GM18870 (cell line): ENCODE data around the gene CFAP65.

Experiments
- ATAC-seq: cut with Tn5 transposase; IDR thresholded peaks from one replicate; pipeline ENCODE4 v1.9.1; 2021; ENCODE audit warnings: moderate library complexity; ENCODE audit not compliant: unreplicated experiment

CFAP65 gene, protein sequence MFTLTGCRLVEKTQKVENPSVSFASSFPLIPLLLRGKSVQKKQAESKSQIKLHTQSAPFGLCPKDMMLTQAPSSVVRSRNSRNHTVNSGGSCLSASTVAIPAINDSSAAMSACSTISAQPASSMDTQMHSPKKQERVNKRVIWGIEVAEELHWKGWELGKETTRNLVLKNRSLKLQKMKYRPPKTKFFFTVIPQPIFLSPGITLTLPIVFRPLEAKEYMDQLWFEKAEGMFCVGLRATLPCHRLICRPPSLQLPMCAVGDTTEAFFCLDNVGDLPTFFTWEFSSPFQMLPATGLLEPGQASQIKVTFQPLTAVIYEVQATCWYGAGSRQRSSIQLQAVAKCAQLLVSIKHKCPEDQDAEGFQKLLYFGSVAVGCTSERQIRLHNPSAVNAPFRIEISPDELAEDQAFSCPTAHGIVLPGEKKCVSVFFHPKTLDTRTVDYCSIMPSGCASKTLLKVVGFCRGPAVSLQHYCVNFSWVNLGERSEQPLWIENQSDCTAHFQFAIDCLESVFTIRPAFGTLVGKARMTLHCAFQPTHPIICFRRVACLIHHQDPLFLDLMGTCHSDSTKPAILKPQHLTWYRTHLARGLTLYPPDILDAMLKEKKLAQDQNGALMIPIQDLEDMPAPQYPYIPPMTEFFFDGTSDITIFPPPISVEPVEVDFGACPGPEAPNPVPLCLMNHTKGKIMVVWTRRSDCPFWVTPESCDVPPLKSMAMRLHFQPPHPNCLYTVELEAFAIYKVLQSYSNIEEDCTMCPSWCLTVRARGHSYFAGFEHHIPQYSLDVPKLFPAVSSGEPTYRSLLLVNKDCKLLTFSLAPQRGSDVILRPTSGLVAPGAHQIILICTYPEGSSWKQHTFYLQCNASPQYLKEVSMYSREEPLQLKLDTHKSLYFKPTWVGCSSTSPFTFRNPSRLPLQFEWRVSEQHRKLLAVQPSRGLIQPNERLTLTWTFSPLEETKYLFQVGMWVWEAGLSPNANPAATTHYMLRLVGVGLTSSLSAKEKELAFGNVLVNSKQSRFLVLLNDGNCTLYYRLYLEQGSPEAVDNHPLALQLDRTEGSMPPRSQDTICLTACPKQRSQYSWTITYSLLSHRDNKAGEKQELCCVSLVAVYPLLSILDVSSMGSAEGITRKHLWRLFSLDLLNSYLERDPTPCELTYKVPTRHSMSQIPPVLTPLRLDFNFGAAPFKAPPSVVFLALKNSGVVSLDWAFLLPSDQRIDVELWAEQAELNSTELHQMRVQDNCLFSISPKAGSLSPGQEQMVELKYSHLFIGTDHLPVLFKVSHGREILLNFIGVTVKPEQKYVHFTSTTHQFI (N-terminal part only)

DNA sequence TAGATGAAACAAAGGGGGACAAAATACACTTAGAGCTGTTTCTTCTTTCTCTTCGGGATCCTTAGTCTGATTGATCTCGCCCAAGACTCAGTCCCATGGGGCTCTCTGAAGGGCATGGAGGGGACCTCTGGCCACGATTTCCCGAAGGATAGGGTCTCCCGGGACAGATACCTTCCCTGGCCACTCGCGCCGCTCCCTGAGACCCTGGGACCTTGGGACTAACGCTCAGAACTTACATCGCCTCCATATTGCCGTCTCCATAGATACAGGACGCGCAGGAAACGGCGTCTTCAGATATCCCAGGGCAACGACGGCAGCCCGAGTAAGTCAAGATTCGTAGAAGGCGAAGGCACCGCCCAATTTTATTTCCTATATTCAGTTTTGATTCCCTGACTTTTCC, at the start of gene CFAP65:
CFAP65 (minus strand) TSS at position 265 of the 400 bp plus-strand sequence. CDS start 2,468 bp downstream, outside the sequence.
- no peak for ATAC-seq

DNA sequence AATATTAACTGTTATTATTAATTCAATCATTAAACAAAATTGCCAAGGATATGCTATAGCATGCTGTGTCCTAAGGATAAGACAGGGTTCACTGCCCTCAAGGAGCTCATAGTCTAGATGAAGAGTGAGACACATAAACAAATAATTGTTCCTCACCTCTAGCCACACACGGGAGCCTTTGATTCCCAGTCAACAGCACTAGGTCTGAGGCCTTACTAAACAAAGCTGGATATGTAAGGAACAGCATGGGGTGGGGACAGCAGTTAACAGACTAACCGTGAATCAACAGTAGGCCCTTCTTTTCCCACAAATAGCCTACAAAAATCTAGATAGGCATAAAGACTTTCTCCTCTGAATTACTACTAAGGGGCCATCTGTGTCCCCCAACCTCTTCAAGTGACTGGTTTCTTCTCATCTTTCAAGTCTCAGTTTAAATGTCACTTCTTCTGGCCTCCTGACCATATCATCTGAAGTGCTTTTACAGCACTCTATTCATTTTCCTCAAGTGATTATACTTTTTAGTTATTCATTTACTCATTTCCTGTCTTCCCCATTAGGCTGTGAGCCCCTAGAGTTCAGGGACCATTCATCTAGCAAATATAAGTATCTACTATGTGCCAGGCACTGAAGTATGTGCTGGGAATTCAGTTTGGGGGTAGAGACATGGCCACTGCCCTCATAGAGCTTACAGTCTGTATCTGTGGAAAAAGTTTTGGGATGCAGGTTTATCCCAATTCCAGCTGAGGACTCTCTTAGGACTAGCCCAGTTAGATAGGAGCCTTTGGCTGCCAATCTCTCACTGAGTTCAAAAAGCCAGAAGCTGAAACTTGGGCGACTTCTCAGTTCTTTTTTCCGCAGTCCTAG, 49.4 kb upstream of the CFAP65 start:
- ATAC-seq = no peak

DNA sequence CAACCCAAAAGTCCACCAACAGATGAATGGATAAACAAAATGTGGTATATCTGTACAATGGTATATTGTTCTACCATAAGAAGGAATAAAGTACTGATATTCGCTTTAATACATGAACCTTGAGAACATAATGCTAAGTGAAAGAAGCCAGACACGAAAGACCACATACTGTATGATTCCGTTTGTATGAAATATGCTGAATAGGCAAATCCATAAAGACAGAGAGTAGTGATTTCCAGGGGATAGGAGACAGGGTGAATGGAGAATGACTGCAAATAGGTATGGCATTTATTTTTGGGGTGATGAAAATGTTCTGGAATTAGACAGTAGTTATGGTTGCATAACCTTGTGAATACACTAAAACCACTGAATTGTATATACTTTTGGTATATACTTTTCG, 48.0 kb upstream of the CFAP65 start:
- ATAC-seq = no peak

DNA sequence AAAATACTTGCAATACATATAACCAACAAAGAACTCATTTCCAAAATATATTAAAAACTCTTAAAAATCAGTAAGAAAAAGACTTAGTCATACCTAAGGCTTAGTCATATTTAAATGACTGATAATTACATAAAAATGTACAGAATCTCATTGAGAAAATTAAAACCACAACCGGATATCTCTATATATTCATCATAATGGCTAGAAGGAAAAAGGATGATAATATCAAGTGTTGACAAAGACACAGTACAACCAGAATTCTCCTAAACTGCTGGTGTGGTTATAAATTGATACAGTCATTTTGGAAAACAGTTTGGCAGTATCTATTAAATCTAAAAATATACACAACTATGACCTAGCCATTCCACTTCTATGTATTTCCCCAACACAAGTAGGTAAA, 46.5 kb upstream of the CFAP65 start:
- ATAC-seq = no peak

DNA sequence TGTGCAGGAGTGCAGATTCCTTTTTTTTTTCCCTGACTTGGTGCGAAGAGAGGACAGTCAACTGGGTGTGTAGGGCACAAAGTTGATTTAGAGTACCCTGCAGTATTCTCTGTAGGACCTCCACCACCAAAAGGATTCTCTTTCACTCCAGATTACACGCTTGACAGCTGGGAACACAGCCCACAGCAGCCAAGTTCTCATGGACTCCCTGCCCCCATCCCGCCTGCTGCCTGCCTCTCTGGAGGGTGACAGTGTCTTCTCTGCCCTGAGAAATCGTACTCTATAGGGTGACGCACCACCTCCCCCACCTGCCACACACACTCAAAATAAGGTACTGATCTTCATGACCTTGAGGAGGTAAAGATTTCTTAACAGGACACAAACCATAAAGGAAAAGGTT, 46.0 kb upstream of the CFAP65 start:
- ATAC-seq = no peak

DNA sequence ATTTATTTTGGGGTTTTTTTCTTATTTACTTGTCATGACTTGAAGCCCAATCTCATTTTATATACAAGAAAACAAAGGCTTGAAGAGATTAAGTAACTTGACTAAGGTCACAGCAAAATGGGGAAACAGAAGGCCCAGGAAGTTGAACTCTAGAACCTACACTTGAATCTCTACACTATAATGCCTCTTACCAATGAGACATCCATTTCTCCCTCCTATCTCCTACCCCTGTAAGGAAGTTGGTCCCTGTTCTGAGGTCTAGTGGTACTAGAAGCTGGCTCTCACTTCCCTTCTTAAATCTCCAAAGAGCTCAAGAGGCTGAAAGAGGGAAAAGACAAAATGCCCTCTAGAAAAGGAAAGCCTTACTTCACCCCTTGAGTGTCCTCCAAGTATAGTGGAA, 44.9 kb upstream of the CFAP65 start:
- ATAC-seq = no peak

DNA sequence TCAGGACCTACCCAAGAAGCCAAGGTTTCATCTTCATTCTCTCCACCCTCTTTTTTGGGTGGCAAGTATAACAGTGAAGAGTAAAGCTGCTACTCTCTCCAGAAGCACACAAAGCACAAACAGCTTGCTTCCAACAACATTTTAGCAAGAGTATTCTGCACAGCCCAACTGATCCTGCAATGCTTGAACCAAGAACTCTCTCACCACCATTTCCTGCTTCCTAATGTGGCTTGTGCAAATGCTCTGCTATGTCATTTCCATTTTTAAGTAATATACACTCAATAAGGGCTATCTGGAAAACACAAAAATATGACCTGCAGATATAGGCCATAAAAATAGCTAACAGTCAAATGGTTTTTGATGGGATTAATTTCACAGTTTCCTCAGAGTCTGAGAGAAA, 43.5 kb upstream of the CFAP65 start:
- ATAC-seq = no peak

DNA sequence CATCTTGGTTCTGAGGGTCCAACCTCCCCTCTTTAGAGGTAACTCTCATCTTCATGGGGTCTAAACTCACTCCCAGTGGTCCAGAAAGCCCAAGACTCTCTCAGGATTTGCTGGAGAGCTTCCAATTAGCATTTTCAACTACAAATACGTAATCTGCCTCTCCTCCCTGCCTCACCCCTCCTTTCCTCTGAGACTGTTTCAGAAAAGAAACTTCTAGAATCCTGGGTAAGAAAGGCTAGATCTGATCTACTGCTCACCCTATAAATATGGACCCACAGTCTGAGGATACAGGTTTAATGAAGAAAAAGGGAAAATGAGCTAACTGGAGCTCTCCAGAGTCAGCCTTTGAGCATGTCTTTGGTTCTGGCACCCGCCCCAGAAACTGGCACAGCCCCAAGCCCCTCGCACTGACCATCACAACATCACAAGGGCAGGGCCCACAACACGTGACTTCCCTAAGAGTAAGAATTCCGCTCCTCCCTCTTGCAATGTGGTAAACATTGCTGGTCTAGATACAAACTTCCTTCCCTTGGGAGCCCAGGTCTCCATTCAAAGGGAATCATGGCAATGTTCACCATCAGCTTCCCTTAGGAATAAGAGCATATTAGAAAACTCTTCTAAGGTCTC, 41.1 kb upstream of the CFAP65 start:
- ATAC-seq = no peak

DNA sequence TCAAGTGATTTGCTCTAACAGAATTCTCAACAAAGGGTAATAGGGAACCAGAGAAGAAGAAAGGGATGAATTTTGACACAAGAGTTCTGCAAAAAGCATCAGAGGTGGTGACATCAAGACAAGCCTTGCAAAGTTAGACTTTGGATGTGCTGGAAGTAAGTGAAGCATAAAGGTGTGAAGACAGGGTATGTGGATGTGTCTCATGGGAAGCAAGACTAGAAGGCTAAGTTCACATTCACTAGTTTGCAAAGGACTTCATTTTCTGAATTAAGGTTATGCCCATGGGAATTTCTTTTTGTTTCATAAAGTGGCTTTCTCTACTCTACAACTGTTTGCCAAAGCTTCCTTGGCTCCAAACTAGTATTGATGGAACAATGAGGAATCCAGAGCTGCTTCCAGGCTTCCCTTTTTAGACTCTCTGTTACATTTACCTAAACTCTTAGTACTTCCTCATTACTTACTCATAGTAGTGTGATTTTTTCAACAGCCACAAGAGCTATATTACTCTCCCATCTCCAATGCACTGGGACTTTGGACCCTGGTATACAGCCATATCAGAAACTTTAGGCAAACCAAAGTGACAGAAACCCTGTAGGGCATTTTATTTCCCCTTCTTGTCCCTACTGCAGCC, 40.5 kb upstream of the CFAP65 start:
- no peak for ATAC-seq

DNA sequence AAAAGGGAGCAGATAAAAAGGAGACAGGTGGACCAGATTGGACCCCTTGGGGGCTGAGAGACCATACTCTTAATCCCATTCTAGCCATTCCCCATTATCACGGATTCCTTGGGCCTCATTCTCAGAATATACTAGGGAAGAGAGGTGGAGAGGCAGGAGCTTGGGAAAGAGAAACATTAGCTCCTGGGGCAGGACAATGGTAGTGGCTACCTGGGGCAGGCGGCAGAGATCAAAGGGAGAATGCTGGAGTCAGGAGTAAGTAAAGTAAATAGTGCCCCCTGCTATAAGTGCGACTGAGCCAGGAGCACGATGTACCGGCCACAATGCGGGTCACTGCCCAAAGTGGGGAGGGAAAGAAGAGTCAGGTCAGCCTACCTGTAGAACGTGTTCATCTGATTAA, 39.8 kb upstream of the CFAP65 start:
- no peak for ATAC-seq

DNA sequence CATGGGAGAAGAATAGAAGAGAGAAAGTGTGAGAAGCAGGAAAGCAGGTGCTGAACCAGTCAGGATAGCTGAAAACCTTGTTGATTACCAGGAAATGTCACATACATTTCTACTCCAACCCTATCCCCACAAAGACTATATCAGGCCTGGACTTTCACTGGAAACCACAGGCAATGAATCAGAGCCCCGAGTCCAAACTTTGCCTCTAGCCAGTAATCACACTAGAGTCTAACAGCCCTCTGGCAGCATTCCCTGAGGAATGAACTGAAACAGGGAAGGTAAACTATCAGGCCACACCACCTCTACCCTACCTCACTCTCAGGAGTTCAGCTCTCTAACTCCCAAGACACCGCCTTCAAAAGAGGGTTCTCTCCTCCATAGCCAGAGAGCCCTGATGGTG, 38.1 kb upstream of the CFAP65 start:
- ATAC-seq = no peak

DNA sequence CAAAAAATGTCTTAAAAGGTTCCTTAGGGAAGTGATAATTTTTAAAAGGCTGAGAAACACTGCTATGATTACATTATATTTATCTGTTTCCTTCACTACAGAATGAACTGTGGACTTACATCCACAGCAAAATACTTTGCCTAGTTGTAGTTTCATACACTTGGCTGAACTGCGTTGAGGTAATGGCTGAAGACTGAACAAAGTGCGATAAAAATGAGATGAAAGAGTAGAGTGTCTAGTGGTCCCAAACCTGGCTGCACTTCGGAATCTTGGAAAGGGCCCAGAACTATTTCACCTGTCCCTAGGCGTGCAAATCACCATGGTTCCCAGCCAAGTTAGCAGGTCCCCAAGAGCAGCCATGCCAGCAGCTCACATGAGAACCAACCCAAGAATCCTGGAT, 37.6 kb upstream of the CFAP65 start:
- no peak for ATAC-seq

DNA sequence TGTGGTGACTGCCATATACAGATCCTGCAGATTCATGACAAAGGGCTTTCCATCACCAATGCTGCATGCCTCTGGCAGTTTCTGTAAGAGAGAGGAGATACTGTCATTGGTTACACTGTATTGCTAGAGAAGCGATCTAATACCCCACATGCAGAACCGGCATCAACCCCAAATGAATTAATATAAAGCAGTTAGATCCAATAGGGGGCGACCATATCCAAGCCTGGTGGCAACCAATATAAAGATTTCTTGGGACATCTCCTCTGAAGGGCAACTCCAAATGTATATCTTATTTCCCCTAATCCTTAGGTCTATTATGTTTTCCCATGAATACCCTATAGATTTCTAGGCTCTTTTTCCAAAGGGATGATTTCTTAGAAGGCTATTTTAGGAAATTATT, 36.8 kb upstream of the CFAP65 start:
- ATAC-seq = no peak

DNA sequence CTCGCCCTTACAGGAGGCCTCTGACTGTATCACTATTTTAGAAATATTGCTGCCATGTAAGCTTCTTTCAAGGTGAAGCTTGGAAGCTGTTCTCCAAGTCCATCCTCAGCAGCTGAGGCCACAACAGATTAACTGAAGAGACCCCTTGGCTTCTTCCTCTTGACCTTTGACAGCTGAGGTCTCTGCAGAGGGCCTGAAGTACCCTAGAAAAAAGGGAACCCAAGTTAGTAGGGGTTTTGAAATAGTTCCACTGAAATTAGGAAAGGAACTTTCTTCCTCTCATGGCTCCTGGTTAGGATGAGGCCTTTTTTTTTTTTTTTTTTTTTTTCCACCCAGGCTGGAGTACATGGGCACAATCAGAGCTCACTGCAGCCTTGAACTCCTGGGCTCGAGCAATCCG, 34.9 kb upstream of the CFAP65 start:
- ATAC-seq = no peak

DNA sequence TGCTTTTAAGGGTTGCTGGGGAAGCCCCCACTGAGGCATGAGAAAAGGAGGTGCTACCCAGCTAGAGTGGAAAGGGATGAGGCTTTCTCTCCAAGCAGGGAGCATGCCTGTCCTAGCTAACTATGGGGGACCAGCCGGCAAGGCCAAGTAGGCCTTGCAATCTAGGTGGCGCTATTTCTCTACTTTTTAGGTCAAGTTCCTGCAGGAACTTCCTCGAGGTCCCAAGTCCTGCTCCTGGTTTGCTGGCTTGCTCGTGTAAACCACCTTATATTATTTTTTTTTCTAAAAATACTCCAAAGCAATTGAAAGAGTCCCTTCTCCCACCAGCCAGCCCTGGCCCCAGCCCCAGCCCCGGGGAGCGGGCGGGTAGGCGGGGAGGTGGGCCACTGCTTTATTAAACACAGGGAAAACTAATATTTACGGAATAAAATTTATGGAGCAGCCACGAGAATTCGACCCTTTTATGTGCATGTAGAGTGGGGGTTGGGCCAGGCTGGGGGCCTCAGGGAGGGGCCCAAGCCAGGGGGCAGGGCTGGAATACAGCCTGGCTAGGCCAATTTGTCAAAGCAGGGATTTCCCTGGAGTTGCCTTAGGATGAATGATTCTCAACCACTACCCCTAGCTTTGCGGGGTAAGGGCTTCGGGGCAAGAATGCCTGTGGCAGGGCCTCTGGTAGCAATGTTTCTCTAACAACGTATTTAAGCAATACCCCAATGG, 32.3 kb upstream of the CFAP65 start:
- ATAC-seq = no peak

DNA sequence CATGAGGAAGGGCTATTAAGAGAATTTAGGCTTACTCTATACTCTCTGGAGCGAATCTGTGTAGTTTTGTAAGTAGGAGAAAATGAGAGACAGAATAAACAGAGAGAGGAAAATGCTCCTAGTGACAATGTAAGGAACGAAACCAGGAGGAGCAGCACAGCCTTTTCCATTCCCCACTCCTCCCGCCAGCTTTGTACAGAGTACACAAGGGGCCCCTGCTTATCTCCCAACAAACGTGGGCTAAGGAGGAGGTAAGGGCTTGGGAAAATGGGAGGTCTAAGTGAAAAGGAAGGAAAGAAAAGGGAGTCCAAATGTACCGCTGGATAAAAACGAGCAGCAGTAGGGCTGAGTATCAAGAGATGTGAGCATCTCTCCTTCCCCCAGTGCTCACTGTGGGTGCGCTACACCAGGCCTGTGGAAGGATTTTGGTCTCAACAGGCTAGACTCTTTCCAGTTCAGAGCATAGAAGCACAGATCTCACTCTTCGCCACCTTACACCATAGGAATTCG, 31.5 kb upstream of the CFAP65 start:
- no peak for ATAC-seq

DNA sequence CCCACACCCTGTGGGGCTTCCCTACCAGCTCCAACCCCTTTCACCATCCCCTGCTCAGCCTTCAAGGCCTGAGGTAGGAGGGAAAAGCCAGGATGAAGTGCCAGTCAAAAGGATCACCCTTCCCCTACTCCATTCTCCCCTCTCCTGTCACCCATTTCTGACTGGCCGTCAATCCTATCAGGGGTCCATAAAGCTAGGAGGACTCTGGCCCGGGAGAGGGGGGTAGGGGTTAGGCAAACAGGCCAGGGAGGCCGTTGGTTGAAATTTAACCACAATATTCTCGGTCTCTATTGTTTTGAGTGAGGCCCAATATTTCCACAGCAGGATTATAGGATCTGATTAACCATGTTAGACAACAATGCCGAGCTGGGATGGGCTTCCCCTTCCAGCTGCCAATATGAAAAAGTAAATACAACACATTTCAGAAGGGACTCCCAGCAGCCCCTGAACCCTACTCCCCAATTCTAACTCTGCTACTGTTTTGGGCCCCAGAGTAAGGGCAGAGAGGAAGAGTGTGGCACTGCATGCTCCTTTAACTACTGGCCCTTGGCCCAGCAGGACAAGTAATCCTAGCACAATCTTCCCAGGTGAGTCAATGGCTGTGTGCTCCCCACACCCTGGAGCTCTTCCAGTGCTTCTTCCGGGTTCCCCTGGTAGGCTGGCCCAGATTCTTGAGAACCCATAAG, 30.0 kb upstream of the CFAP65 start:
- ATAC-seq = no peak

DNA sequence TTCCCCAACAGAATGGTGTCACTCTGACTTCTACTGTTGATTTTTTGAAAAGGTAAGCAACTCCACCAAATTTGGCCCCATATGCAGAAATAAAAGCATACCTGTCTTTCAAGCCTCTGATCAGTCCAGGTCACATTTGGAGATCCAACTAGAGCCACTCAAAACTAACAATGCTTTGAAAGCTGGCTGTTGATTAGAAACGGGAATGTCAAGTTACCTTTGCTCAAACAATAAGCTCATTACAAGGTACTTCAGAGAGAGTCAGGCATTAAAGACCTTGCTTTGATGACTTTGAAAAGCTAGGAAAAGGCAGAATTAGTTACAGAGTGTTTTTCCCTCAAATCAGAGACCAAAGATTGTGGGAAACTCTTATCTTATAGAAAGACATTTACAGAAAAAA, 24.2 kb upstream of the CFAP65 start:
- ATAC-seq = no peak
